GM12878 (cell line): ENCODE data around the gene TMEM256. TPM values are rescaled to one million over a fixed set of nuclear protein-coding genes. Genes with fewer than 3 reads are reported as not detected.

ENCODE experiments used
- ATAC-seq: fragments of 200-7000 bp; cut with Tn5 transposase; 3 replicates; pipeline ENCODE4 v1.9.1; 2020; ENCODE audit warnings: mild to moderate bottlenecking, moderate library complexity
- BruUV-seq: library from RNA; stranded (reverse); fragments of 400-500 nt; replicated peaks from 2 replicates; lab custom pipeline; 2021; lab: Mats Ljungman, UMichigan
- CTCF ChIA-PET: fragments of 300-600 bp; sonication (Branson Sonifier 250); formaldehyde crosslinking; extraction: SDS; loops from one replicate; lab custom pipeline; 2021; ENCODE audit warnings: inconsistent platforms; lab: Yijun Ruan, JAX
- POLR2A ChIA-PET: fragments of 350-600 bp; formaldehyde crosslinking; extraction: SDS; loops from one replicate; lab custom pipeline; 2021; ENCODE audit warnings: inconsistent platforms; lab: Charles Lee
- RAD21 ChIA-PET: fragments of 300-600 bp; sonication (Branson Sonifier 250); formaldehyde crosslinking; loops from one replicate; lab custom pipeline; 2023; ENCODE audit warnings: antibody characterized with exemption; ENCODE audit not compliant: unreplicated experiment; lab: Charles Lee
- SMC1A ChIA-PET: fragments of 300-600 bp; sonication (Branson Sonifier 250); formaldehyde crosslinking; loops from one replicate; lab custom pipeline; 2023; ENCODE audit not compliant: unreplicated experiment, uncharacterized antibody; lab: Charles Lee
- DNase-seq: peaks from one replicate; pipeline ENCODE4 v3.0.0-alpha.2; 2011; ENCODE audit warnings: low read depth, low spot score
- FAIRE-seq: peaks from 3 replicates; lab custom pipeline; 2011; peaks lifted over from hg19 to GRCh38; lab: Jason Lieb, UNC
- H2AFZ ChIP-seq: 2 replicates; pipeline ENCODE4 v1.6.0; 2011; ENCODE audit warnings: low read depth, low read length, control low read depth; ENCODE audit not compliant: control insufficient read depth
- H3K27ac ChIP-seq: 2 replicates; pipeline ENCODE4 v1.5.1; 2011; ENCODE audit warnings: control low read depth; ENCODE audit not compliant: control insufficient read depth, insufficient read depth
- H3K27me3 ChIP-seq, 2 experiments: replicated peaks in 1 of 2; 2 replicates each; pipeline versions ENCODE4 v1.6.0 to v1.6.1; 2011; ENCODE audit warnings: low read length in 1 of 2; ENCODE audit not compliant: control insufficient read depth in 2 of 2, insufficient read depth in 2 of 2
- H3K36me3 ChIP-seq, 2 experiments: 2 replicates each; pipeline ENCODE4 v1.5.1; 2011; ENCODE audit warnings: low read length in 1 of 2; ENCODE audit not compliant: control insufficient read depth in 2 of 2, insufficient read depth in 2 of 2
- H3K4me1 ChIP-seq: 2 replicates; pipeline ENCODE4 v1.6.1; 2011; ENCODE audit warnings: mild to moderate bottlenecking, low read length, moderate library complexity, mixed read lengths; ENCODE audit not compliant: control insufficient read depth, insufficient read depth
- H3K4me2 ChIP-seq: 2 replicates; pipeline ENCODE4 v1.6.0; 2011; ENCODE audit warnings: control low read depth; ENCODE audit not compliant: control insufficient read depth, insufficient read depth
- H3K4me3 ChIP-seq: fragments of 200-600 bp; sonication (generic); 2 replicates; pipeline ENCODE4 v1.5.1; 2016
- H3K79me2 ChIP-seq: 2 replicates; pipeline ENCODE4 v1.6.0; 2011; ENCODE audit warnings: low read length; ENCODE audit not compliant: control insufficient read depth, insufficient read depth
- H3K9ac ChIP-seq: 2 replicates; pipeline ENCODE4 v1.8.0; 2011; ENCODE audit warnings: low read length, control low read depth, mixed read lengths; ENCODE audit not compliant: control insufficient read depth, insufficient read depth
- H3K9me3 ChIP-seq: replicated peaks from 3 replicates; pipeline ENCODE4 v1.5.1; 2011; ENCODE audit warnings: mild to moderate bottlenecking, low read length; ENCODE audit not compliant: control insufficient read depth, insufficient read depth
- H4K20me1 ChIP-seq: 2 replicates; pipeline ENCODE4 v1.6.0; 2011; ENCODE audit not compliant: control insufficient read depth, insufficient read depth
- ASH2L ChIP-seq: fragments of 300-600, 200-600 bp; sonication (generic); IDR thresholded peaks from 2 replicates; pipeline ENCODE4 v1.6.1; 2017; ENCODE audit warnings: low read depth, mild to moderate bottlenecking, borderline replicate concordance
- GABPA ChIP-seq: IDR thresholded peaks from 2 replicates; pipeline ENCODE4 v1.6.1; 2014; ENCODE audit warnings: antibody characterized with exemption, low read depth, mild to moderate bottlenecking, inconsistent platforms
- NR2F1 ChIP-seq: fragments of 450-650 bp; conservative IDR thresholded peaks from 2 replicates; pipeline ENCODE4 v1.6.1; 2017; ENCODE audit warnings: mild to moderate bottlenecking
- PAX8 ChIP-seq: fragments of 450-650 bp; IDR thresholded peaks from 2 replicates; pipeline ENCODE4 v1.6.1; 2017; ENCODE audit warnings: mild to moderate bottlenecking, moderate library complexity
- POLR2AphosphoS5 ChIP-seq: IDR thresholded peaks from 2 replicates; pipeline ENCODE4 v1.6.1; 2011; ENCODE audit warnings: mild to moderate bottlenecking, low read length, inconsistent platforms
- RCOR1 ChIP-seq: conservative IDR thresholded peaks from 2 replicates; pipeline ENCODE4 v1.6.1; 2012; ENCODE audit warnings: low read depth, low read length, improper control_type of control experiment
- SREBF2 ChIP-seq: IDR thresholded peaks from 2 replicates; pipeline ENCODE4 v1.6.1; 2012; ENCODE audit warnings: mild to moderate bottlenecking, low read length
- SUPT20H ChIP-seq: IDR thresholded peaks from 2 replicates; pipeline ENCODE4 v1.6.1; 2011; ENCODE audit warnings: low read depth, mild to moderate bottlenecking, low read length, moderate library complexity, borderline replicate concordance; ENCODE audit not compliant: control insufficient read depth
- ZNF24 ChIP-seq: fragments of 450-650 bp; IDR thresholded peaks from 2 replicates; pipeline ENCODE4 v1.6.1; 2017; ENCODE audit warnings: antibody characterized with exemption, mild to moderate bottlenecking
- ZNF384 ChIP-seq: IDR thresholded peaks from 2 replicates; pipeline ENCODE4 v1.6.1; 2012; ENCODE audit warnings: low read depth, mild to moderate bottlenecking, low read length, improper control_type of control experiment, borderline replicate concordance
- WGBS: methylation state at CpG from one replicate; pipeline ENCODE4 v1.1.6; 2016; ENCODE audit warnings: low lambda C conversion rate; ENCODE audit not compliant: insufficient replicate concordance, insufficient coverage; ENCODE audit errors: missing lambda C conversion rate; 5-methylcytosine and 5-hydroxymethylcytosine counted together
- in situ Hi-C: fragments of 300-500 bp; cut with MboI; formaldehyde crosslinking; loops from 9 replicates; pipeline ENCODE4 v1.14.3; 2018; ENCODE audit warnings: mixed read lengths
- intact Hi-C: fragments of 100-400 bp; cut with micrococcal nuclease; formaldehyde crosslinking; loops from one replicate; pipeline ENCODE4 v1.14.2; 2022; ENCODE audit not compliant: unreplicated experiment
- polyA plus RNA-seq, 11 experiments: library from polyadenylated mRNA; depleted of rRNA in 4 of 11; unstranded in 6 of 11; stranded (reverse) in 5 of 11; fragments of >200 nt; fragmentation: Nextera tagmentation in 4 of 11; fragmentation: Illumina TruSeq in 1 of 11; extraction: Ambion mirVana in 4 of 11; extraction: Trizol in 1 of 11; gene quantifications; 1 replicate in 1 of 11; 2 replicates in 10 of 11; pipeline versions ENCODE4 v1.2.1 to v1.2.3, GENCODE V29; 2011 to 2016; ENCODE audit warnings: inconsistent platforms in 2 of 11, missing spikeins in 2 of 11, low read depth in 1 of 11
- total RNA-seq, 4 experiments: library from RNA; depleted of rRNA in 3 of 4; stranded (reverse); fragments of >200 nt in 3 of 4; fragmentation: Illumina TruSeq in 1 of 4; extraction: Trizol in 1 of 4; gene quantifications; 2 replicates each; pipeline versions ENCODE4 v1.2.1 to v1.2.3, GENCODE V29; 2013 to 2021
- TF ChIP-seq, protein P1 (sequence below): IDR thresholded peaks from 2 replicates; pipeline ENCODE4 v1.6.1; 2011; ENCODE audit warnings: borderline replicate concordance, low read depth, mild to moderate bottlenecking, moderate library complexity, low read length; ENCODE audit not compliant: insufficient read depth, poor library complexity, severe bottlenecking
- TF ChIP-seq, protein P2 (sequence below): IDR thresholded peaks from 2 replicates; pipeline ENCODE4 v1.6.1; 2012; ENCODE audit warnings: low read length, inconsistent platforms
- TF ChIP-seq, protein P3 (sequence below): fragments of 450-650 bp; IDR thresholded peaks from 2 replicates; pipeline ENCODE4 v1.6.1; 2017; ENCODE audit warnings: mild to moderate bottlenecking
- TF ChIP-seq, protein P4 (sequence below): IDR thresholded peaks from 2 replicates; pipeline ENCODE4 v1.6.1; 2011; ENCODE audit warnings: mild to moderate bottlenecking, low read depth, low read length, moderate library complexity; ENCODE audit not compliant: insufficient replicate concordance
- TF ChIP-seq, protein P5 (sequence below): fragments of 150-350 bp; IDR thresholded peaks from 2 replicates; pipeline ENCODE4 v1.6.1; 2014; ENCODE audit warnings: mild to moderate bottlenecking, low read depth, low read length

TMEM256 gene
- total and polyA plus RNA-seq, 10 of the 15 experiments (the other 5 are each of a cell fraction or from before 2014, with no cell fraction given), result 57.3 to 342 (median 95.7) TPM

DNA sequence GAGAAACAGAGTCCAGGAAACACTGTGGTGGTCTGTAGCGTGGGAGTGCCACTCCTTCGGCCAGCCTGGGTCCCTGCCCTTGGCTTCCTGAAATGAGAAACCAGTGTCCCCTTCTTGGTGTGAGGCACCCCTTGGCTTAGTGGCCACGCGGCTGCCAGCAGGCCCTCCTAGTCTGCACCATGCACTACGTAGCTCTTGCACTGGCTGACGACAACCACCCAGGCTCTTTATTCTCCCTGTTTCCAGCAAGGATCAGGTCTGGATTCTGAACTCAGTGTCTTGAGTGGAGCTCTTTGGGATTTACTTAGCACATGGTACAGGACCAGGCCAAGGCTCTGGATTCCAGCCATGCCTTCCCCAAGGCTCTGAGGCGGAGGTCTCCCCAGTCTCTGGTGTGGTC, 23.7 kb upstream of the TMEM256 start (continued):
- TF ChIP-seq, protein P1, sequence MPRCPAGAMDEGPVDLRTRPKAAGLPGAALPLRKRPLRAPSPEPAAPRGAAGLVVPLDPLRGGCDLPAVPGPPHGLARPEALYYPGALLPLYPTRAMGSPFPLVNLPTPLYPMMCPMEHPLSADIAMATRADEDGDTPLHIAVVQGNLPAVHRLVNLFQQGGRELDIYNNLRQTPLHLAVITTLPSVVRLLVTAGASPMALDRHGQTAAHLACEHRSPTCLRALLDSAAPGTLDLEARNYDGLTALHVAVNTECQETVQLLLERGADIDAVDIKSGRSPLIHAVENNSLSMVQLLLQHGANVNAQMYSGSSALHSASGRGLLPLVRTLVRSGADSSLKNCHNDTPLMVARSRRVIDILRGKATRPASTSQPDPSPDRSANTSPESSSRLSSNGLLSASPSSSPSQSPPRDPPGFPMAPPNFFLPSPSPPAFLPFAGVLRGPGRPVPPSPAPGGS, result no peak
- TF ChIP-seq RCOR1 (no peak), POLR2AphosphoS5 (no peak)
- TF ChIP-seq, protein P2, sequence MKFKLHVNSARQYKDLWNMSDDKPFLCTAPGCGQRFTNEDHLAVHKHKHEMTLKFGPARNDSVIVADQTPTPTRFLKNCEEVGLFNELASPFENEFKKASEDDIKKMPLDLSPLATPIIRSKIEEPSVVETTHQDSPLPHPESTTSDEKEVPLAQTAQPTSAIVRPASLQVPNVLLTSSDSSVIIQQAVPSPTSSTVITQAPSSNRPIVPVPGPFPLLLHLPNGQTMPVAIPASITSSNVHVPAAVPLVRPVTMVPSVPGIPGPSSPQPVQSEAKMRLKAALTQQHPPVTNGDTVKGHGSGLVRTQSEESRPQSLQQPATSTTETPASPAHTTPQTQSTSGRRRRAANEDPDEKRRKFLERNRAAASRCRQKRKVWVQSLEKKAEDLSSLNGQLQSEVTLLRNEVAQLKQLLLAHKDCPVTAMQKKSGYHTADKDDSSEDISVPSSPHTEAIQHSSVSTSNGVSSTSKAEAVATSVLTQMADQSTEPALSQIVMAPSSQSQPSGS, result no peak
- TF ChIP-seq, all 136 proteins: peak for 0

DNA sequence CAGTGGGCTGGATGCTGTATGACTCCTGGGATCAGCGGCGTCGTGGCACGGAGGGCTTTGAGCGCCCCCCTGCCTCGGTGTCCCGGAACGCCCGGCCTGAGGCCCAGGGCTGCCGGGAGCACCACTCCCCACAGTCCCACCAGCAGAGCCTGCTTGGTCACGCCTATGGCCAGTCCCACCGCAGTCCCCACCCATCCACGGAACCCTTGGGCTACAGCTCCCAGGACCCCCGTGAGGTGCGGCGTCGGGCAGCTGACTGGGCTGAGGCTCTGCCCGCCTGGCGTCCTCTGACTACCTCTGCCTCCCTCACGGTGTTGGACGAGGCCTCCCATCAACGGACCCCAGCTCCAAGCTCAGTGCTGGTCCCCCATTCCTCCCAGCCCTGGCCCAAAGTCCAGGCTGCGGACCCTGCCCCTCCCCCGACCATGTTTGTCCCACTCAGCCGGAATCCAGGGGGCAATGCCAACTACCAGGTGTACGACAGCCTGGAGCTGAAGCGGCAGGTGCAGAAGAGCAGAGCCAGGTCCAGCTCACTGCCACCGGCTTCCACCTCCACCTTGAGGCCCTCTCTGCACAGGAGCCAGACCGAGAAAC, 23.1 kb upstream of the TMEM256 start:
- Histone ChIP-seq H4K20me1 (no peaks in the 10 kb centered on the region), H3K79me2 (no peaks in the 10 kb centered on the region), H3K4me3 (no peak overlapping the region), H3K4me2 (no peak overlapping the region), H3K4me1 (no peaks in the 10 kb centered on the region), H2AFZ (no peak overlapping the region), H3K27ac (no peak overlapping the region), H3K9me3 (no peaks in the 10 kb centered on the region), H3K36me3 (no peaks in the 10 kb centered on the region), H3K9ac (no peak overlapping the region), H3K27me3 (no peaks in the 10 kb centered on the region; a peak in 1 of 4 replicates)
- intact Hi-C loops, result no loop called here
- ATAC-seq (no peak), FAIRE-seq (no peak), DNase-seq (no peak)
- ChIA-PET CTCF (interaction anchor here (0.8 kb wide), 1 partner anchor 70 kb away, joined by 3 read pairs; no protein-coding TSS in a partner anchor), POLR2A (no interaction called here), RAD21 (no interaction called here), SMC1A (no interaction called here)
- 62% methylated on average over 29 of the region's 29 CpGs for WGBS
- in situ Hi-C loops, result no loop called here
- no TSS peak for BruUV-seq
- no peak for TF ChIP-seq ZNF24
- no peak for TF ChIP-seq NR2F1
- TF ChIP-seq, protein P3, sequence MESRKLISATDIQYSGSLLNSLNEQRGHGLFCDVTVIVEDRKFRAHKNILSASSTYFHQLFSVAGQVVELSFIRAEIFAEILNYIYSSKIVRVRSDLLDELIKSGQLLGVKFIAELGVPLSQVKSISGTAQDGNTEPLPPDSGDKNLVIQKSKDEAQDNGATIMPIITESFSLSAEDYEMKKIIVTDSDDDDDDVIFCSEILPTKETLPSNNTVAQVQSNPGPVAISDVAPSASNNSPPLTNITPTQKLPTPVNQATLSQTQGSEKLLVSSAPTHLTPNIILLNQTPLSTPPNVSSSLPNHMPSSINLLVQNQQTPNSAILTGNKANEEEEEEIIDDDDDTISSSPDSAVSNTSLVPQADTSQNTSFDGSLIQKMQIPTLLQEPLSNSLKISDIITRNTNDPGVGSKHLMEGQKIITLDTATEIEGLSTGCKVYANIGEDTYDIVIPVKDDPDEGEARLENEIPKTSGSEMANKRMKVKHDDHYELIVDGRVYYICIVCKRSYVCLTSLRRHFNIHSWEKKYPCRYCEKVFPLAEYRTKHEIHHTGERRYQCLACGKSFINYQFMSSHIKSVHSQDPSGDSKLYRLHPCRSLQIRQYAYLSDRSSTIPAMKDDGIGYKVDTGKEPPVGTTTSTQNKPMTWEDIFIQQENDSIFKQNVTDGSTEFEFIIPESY, result no peak
- TF ChIP-seq ASH2L, result no peak
- TF ChIP-seq GABPA, result no peak
- TF ChIP-seq SUPT20H, result no peak
- TF ChIP-seq SREBF2, result no peak
- TF ChIP-seq, protein P4, sequence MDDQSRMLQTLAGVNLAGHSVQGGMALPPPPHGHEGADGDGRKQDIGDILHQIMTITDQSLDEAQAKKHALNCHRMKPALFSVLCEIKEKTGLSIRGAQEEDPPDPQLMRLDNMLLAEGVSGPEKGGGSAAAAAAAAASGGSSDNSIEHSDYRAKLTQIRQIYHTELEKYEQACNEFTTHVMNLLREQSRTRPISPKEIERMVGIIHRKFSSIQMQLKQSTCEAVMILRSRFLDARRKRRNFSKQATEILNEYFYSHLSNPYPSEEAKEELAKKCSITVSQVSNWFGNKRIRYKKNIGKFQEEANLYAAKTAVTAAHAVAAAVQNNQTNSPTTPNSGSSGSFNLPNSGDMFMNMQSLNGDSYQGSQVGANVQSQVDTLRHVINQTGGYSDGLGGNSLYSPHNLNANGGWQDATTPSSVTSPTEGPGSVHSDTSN, result no peak
- TF ChIP-seq, protein P5, sequence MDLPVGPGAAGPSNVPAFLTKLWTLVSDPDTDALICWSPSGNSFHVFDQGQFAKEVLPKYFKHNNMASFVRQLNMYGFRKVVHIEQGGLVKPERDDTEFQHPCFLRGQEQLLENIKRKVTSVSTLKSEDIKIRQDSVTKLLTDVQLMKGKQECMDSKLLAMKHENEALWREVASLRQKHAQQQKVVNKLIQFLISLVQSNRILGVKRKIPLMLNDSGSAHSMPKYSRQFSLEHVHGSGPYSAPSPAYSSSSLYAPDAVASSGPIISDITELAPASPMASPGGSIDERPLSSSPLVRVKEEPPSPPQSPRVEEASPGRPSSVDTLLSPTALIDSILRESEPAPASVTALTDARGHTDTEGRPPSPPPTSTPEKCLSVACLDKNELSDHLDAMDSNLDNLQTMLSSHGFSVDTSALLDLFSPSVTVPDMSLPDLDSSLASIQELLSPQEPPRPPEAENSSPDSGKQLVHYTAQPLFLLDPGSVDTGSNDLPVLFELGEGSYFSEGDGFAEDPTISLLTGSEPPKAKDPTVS, result no peak
- TF ChIP-seq PAX8, result no peak
- TF ChIP-seq ZNF384, result no peak
